ENCODE measurements around the gene FICD. TPM values are rescaled to one million over a fixed set of nuclear protein-coding genes. Genes with fewer than 3 reads are reported as not detected.

The FICD gene
- total and polyA plus RNA-seq, 4 donors: 0.63 to 14.5 (median 5.1) TPM

DNA sequence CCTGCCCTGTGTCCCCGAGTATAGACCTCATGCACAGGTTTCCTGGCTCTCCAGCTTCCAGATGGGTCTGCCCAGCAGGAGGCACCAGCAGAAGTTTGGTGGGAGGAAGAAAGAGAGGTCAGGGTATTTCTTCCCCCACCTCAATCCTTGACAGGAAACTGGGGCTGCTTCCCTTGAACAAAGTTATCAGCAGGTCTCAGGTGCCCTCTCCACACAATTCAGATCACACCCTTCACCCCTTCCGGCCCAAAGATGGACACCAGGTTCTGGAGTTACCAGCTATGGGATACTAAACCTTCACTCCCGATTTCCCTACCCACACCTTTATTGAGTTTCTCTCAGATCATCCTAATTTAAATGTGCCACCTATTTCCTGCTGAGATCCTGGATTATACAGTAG, 44.7 kb downstream of the FICD start:
- Histone ChIP-seq H3K27ac (ENCODE audit: low read depth in 1 of 2, low read length in 2 of 2) (no peak overlapping the region), H3K4me3 (ENCODE audit: low read length in 2 of 2) (peak overlapping the region in 1 of 2 donors; percentile 83), H3K9me3 (ENCODE audit: control insufficient read depth, low read length) (no peaks in the 10 kb centered on the region), H3K36me3 (ENCODE audit: control insufficient read depth in 1 of 2, insufficient read depth in 2 of 2, low read length in 1 of 2) (peaks cover 0 to 4% of the 10 kb centered on the region in 2 donors), H3K27me3 (ENCODE audit: control insufficient read depth in 1 of 2, insufficient read depth in 2 of 2, low read length in 1 of 2) (no peaks in the 10 kb centered on the region), H3K4me1 (ENCODE audit: control insufficient read depth in 1 of 2, insufficient read depth in 2 of 2, low read length in 2 of 2) (peaks cover 0 to 9% of the 10 kb centered on the region in 2 donors)
- ATAC-seq (ENCODE audit: low FRiP score): no peak
- intact Hi-C loops (cut with DNase I): loop anchor here (5.0 to 10.0 kb wide), 4 partner anchors 173 to 533 kb away; partner anchors contain the start of genes ALKBH2 (in 1 of the 2), CORO1C (in 1 of the 2) and SSH1 (in 1 of the 2)
- no peak for DNase-seq
- 70 to 71% methylated on average over 3 of the region's 3 CpGs for WGBS, 2 donors

DNA sequence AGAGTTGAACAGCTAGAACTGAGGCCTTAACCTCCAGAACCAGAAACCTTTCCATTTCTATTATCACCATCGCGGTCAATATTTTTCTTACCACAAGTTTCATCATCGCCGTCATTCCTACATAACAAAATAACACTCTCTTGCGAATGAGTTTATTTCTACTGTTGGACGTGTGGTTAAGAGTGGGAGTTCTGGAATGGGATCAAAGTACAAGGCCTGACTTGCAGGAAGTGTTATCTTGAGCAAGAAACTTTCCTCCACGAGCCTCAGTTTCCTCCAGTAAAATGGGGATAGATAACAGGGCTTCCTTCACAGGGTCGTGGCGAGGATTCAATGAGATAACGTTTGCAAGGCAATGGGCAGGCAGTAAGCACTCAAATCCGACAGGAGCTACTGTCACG, 45.2 kb downstream of the FICD start:
- no peak overlapping the region for H3K27ac ChIP-seq (ENCODE audit: low read depth in 1 of 2, low read length in 2 of 2)
- ATAC-seq (ENCODE audit: low FRiP score) (no peak), DNase-seq (no peak)
- peaks cover 0 to 9% of the 10 kb centered on the region in 2 donors for H3K4me1 ChIP-seq (ENCODE audit: control insufficient read depth in 1 of 2, insufficient read depth in 2 of 2, low read length in 2 of 2)
- no peaks in the 10 kb centered on the region for H3K9me3 ChIP-seq (ENCODE audit: control insufficient read depth, low read length)
- intact Hi-C loops (cut with DNase I): loop anchor here (5.0 to 10.0 kb wide), 4 partner anchors 172 to 532 kb away; partner anchors contain the start of genes ALKBH2 (in 1 of the 2), CORO1C (in 1 of the 2) and SSH1 (in 1 of the 2)
- H3K4me3 ChIP-seq (ENCODE audit: low read length in 2 of 2): peak overlapping the region; percentile 64 to 83
- 1% methylated on average over 12 of the region's 12 CpGs for WGBS, 2 donors
- H3K36me3 ChIP-seq (ENCODE audit: control insufficient read depth in 1 of 2, insufficient read depth in 2 of 2, low read length in 1 of 2): peaks cover 0 to 7% of the 10 kb centered on the region in 2 donors
- no peaks in the 10 kb centered on the region for H3K27me3 ChIP-seq (ENCODE audit: control insufficient read depth in 1 of 2, insufficient read depth in 2 of 2, low read length in 1 of 2)

DNA sequence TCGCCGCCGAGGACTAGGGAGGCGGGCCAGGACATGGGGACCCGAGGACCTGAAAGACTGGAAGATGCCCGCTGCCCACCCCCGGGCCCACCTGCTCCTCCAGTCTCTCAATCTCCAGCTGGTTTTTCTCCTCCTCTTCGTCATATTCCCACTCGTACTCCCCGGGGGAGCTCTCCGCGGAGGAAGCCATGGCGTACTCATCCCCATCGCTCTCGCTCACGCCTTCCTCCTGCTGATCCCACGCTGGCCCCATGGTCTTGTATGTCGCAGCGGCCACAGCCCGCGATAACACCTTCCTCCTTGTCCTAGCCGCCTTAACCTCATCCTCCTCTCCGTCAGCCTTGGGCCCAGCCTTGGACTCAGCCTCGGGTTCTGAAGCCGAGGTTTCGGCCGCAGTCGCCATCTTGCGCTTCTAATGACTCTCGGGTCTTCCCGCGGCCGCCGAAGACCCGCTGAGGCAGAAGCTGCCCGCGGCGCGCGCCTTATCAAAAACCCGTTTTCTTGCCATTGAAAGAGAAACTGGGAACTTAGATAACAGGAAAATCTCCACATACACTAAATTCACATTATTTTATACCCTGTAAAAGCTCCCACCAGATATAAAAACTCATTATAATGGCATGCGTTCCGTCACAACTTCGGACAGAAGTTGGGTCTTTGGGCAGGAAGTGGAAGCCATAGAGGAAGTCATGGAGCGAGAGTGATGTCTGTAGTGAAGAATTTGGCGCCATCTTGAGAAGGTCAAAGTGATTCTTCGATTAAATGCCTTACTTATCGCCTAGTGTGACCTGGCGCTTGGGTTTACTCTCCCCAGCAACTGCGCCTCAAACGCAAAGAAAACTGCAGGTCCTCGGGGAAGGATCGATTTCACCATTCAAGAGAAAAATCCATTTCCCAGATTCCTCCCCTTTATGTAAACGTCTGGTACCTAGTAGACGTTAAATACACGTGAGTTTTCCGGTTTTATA, 46.0 kb downstream of the FICD start, which contains the start of gene SART3:
Gene SART3, minus strand, starts transcription at position 422 of the 968 bp plus-strand sequence. Its CDS starts 19 bp downstream, at position 403.
- Histone ChIP-seq H3K9me3 (ENCODE audit: control insufficient read depth, low read length) (no peaks in the 10 kb centered on the region), H3K27me3 (ENCODE audit: control insufficient read depth in 1 of 2, insufficient read depth in 2 of 2, low read length in 1 of 2) (no peaks in the 10 kb centered on the region), H3K27ac (ENCODE audit: low read depth in 1 of 2, low read length in 2 of 2) (peak within 1 kb of the TSS in 1 of 2 donors; percentile 87), H3K36me3 (ENCODE audit: control insufficient read depth in 1 of 2, insufficient read depth in 2 of 2, low read length in 1 of 2) (peaks cover 0 to 7% of the 10 kb centered on the region in 2 donors), H3K4me3 (ENCODE audit: low read length in 2 of 2) (peak within 1 kb of the TSS; percentile 64 to 83), H3K4me1 (ENCODE audit: control insufficient read depth in 1 of 2, insufficient read depth in 2 of 2, low read length in 2 of 2) (peaks cover 0 to 9% of the 10 kb centered on the region in 2 donors)
- WGBS, 2 donors: 0% methylated on average over 55 to 57 of the region's 57 CpGs
- ATAC-seq (ENCODE audit: low FRiP score) (peak; percentile 86), DNase-seq (peak; percentile 87 to 95)
- intact Hi-C loops (cut with DNase I): loop anchor here (5.0 to 10.0 kb wide), 4 partner anchors 171 to 531 kb away; partner anchors contain the start of genes ALKBH2 (in 1 of the 2), CORO1C (in 1 of the 2) and SSH1 (in 1 of the 2)

DNA sequence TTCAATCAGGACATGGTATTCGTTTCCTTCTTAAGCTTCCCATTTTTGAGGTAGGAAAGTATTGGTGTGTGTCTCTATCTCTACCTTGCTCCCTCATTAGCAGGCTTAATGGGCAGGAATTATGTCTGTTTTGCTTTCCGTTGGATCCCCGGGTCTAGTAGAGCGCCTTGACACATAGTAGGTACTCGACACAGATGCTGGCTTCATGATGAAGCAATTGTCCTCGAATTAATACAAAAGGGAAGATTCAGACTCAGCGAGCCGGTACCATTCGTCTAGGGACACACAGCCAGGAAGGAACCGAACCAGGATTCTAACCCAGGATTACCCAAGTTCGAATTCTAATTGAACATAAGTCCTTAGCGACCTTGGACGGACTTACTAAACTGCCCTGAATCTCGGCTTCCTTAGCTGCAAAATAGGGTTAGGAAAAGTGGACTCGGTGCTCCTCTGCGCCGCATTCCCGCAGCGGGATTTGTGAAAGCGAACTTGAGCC, 46.8 kb downstream of the FICD start:
- Histone ChIP-seq H3K4me1 (ENCODE audit: control insufficient read depth in 1 of 2, insufficient read depth in 2 of 2, low read length in 2 of 2) (peaks cover 0 to 9% of the 10 kb centered on the region in 2 donors), H3K36me3 (ENCODE audit: control insufficient read depth in 1 of 2, insufficient read depth in 2 of 2, low read length in 1 of 2) (peaks cover 0 to 8% of the 10 kb centered on the region in 2 donors), H3K27me3 (ENCODE audit: control insufficient read depth in 1 of 2, insufficient read depth in 2 of 2, low read length in 1 of 2) (no peaks in the 10 kb centered on the region), H3K4me3 (ENCODE audit: low read length in 2 of 2) (peak overlapping the region; percentile 4 to 83), H3K9me3 (ENCODE audit: control insufficient read depth, low read length) (no peaks in the 10 kb centered on the region), H3K27ac (ENCODE audit: low read depth in 1 of 2, low read length in 2 of 2) (peak overlapping the region in 1 of 2 donors; percentile 72)
- WGBS, 2 donors: 1% methylated on average over 20 of the region's 20 CpGs
- ATAC-seq (ENCODE audit: low FRiP score) (no peak), DNase-seq (no peak)
- intact Hi-C loops (cut with DNase I): loop anchor here (2.0 to 10.0 kb wide), 8 partner anchors 57 to 531 kb away; partner anchors contain the start of genes ALKBH2 (in 2 of the 2), SSH1 (in 2 of the 2) and CORO1C (in 1 of the 2)

DNA sequence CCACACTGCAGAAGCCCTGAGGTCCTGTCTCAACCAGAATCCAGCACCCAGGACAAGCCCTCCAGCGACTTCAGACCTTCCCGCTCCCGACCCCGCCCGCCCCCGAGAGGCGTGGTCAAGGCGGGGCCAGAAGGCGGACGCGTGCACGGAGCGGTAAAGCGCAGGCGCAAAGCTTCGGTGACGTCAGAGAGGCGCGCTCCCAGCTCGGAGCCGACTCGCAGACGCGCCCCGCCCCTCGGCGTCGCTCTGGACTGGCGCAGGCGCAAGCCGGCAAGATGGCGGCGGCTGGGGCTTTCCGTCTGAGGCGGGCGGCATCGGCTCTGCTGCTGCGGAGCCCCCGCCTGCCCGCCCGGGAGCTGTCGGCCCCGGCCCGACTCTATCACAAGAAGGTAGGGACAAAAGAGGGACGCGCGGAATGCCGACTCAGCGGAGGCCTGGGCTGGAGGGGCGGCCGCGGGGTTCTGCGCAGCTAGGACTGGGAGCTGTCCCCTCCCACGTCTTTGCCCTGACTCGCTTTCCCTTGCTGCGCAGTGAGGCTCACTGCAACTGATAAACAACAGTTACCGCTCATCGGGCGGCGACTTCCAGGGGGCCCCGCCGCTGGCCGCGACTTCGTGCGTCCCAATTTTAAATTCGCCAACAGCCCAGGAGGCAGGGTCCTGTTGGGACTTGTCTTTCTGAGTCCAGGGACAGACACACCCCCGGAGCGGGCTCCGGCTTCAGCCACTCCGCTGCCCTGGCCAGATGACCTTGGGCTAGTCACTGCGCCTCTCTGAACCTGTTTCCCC, 47.5 kb downstream of the FICD start, which contains the start of gene ISCU:
Gene ISCU, plus strand, starts transcription at position 249 of the 788 bp plus-strand sequence. Its CDS starts 27 bp downstream, at position 276.
- Histone ChIP-seq H3K4me1 (ENCODE audit: control insufficient read depth in 1 of 2, insufficient read depth in 2 of 2, low read length in 2 of 2) (peaks cover 0 to 9% of the 10 kb centered on the region in 2 donors), H3K9me3 (ENCODE audit: control insufficient read depth, low read length) (no peaks in the 10 kb centered on the region), H3K27ac (ENCODE audit: low read depth in 1 of 2, low read length in 2 of 2) (peak within 1 kb of the TSS in 1 of 2 donors; percentile 87), H3K27me3 (ENCODE audit: control insufficient read depth in 1 of 2, insufficient read depth in 2 of 2, low read length in 1 of 2) (no peaks in the 10 kb centered on the region), H3K4me3 (ENCODE audit: low read length in 2 of 2) (peak within 1 kb of the TSS; percentile 60 to 88), H3K36me3 (ENCODE audit: control insufficient read depth in 1 of 2, insufficient read depth in 2 of 2, low read length in 1 of 2) (peaks cover 0 to 14% of the 10 kb centered on the region in 2 donors)
- intact Hi-C loops (cut with DNase I): loop anchor here (2.0 to 10.0 kb wide), 8 partner anchors 56 to 530 kb away; partner anchors contain the start of genes ALKBH2 (in 2 of the 2), SSH1 (in 2 of the 2) and CORO1C (in 1 of the 2)
- 0% methylated on average over 71 to 72 of the region's 72 CpGs for WGBS, 2 donors
- ATAC-seq (ENCODE audit: low FRiP score) (peak; percentile 95), DNase-seq (peak; percentile 99 to 100)

DNA sequence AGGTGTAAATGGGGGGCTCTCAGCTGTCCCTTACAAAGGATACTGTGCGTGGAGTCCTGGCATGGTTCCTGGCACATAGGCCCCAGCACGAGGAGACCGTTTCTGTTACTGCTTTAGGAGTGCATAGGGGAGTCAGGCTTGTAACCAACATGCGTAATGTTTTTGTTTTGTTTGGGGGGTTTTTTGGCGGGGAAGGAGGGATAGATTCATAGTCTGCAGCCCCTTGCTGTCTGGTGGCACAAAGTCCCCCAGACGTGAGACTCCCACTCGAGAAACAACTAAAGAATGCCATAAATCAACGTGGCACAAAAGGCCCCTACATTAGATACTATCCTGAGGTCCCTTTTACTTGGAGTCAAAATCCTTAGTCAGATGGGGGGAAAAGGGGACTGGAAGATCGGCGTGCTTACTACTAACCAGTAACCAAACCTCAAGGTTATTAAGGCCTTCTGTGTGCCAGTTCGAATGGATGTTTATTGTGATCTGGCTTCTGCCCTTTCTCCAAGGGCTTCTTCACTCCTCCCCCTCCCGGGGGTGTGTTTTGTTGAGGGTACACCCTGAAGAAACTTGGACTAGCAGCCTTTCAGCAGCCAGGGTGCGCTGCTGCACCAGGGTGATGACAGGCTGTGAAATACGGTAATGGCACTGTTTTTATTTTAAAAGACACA, 48.2 kb downstream of the FICD start:
- peaks cover 0 to 15% of the 10 kb centered on the region in 2 donors for H3K36me3 ChIP-seq (ENCODE audit: control insufficient read depth in 1 of 2, insufficient read depth in 2 of 2, low read length in 1 of 2)
- ATAC-seq (ENCODE audit: low FRiP score) (peak; percentile 69), DNase-seq (peak; percentile 90 to 91)
- H3K4me1 ChIP-seq (ENCODE audit: control insufficient read depth in 1 of 2, insufficient read depth in 2 of 2, low read length in 2 of 2): peaks cover 0 to 9% of the 10 kb centered on the region in 2 donors
- peak overlapping the region; percentile 60 to 88 for H3K4me3 ChIP-seq (ENCODE audit: low read length in 2 of 2)
- H3K27ac ChIP-seq (ENCODE audit: low read depth in 1 of 2, low read length in 2 of 2): peak overlapping the region in 1 of 2 donors; percentile 64
- no peaks in the 10 kb centered on the region for H3K9me3 ChIP-seq (ENCODE audit: control insufficient read depth, low read length)
- H3K27me3 ChIP-seq (ENCODE audit: control insufficient read depth in 1 of 2, insufficient read depth in 2 of 2, low read length in 1 of 2): no peaks in the 10 kb centered on the region
- WGBS, 2 donors: 1% methylated on average over 14 of the region's 14 CpGs
- intact Hi-C loops (cut with DNase I): loop anchor here (2.0 to 10.0 kb wide), 8 partner anchors 56 to 530 kb away; partner anchors contain the start of genes ALKBH2 (in 2 of the 2), SSH1 (in 2 of the 2) and CORO1C (in 1 of the 2)

DNA sequence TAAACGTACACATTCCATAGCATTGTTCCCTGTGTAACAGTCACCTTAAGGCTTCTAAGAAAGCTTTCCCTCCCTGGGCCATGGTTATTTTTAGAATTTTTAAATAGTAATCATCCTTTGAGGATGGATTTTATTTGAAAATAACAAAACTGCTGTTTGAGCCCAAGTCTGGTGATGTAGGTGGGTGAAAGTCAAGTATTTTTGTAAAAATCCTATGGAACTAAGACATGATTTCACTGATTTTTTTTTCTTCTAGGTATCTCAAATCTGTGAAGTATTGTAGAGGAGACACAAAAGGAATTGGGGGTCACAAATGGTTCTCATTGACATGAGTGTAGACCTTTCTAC, 48.7 kb downstream of the FICD start:
- DNase-seq (no peak), ATAC-seq (ENCODE audit: low FRiP score) (no peak)
- H3K4me1 ChIP-seq (ENCODE audit: control insufficient read depth in 1 of 2, insufficient read depth in 2 of 2, low read length in 2 of 2): peaks cover 0 to 9% of the 10 kb centered on the region in 2 donors
- no peak overlapping the region for H3K27ac ChIP-seq (ENCODE audit: low read depth in 1 of 2, low read length in 2 of 2)
- no peaks in the 10 kb centered on the region for H3K27me3 ChIP-seq (ENCODE audit: control insufficient read depth in 1 of 2, insufficient read depth in 2 of 2, low read length in 1 of 2)
- 0% methylated on average over 1 of the region's 1 CpG for WGBS, 2 donors
- no peak overlapping the region for H3K4me3 ChIP-seq (ENCODE audit: low read length in 2 of 2)
- intact Hi-C loops (cut with DNase I): loop anchor here (2.0 to 10.0 kb wide), 8 partner anchors 55 to 529 kb away; partner anchors contain the start of genes ALKBH2 (in 2 of the 2), SSH1 (in 2 of the 2) and CORO1C (in 1 of the 2)
- peaks cover 0 to 18% of the 10 kb centered on the region in 2 donors for H3K36me3 ChIP-seq (ENCODE audit: control insufficient read depth in 1 of 2, insufficient read depth in 2 of 2, low read length in 1 of 2)
- H3K9me3 ChIP-seq (ENCODE audit: control insufficient read depth, low read length): no peaks in the 10 kb centered on the region
